Fibroblast of lung (primary cell): Measurements from ENCODE around the gene SP1. TPM values are rescaled to one million over a fixed set of nuclear protein-coding genes. Genes with fewer than 3 reads are reported as not detected.

ENCODE experiments used
- DNase-seq, 2 donors: peaks; one replicate each; pipeline versions ENCODE4 v3.0.0 to v3.0.0-alpha.2; 2010; ENCODE audit warnings: low read depth in 2 of 2
- H2AFZ ChIP-seq: 2 replicates; pipeline ENCODE4 v1.5.1; 2012; ENCODE audit warnings: low read length, control low read depth, inconsistent platforms
- H3K27ac ChIP-seq: 2 replicates; pipeline ENCODE4 v1.5.1; 2011; ENCODE audit warnings: low read length, control low read depth; ENCODE audit not compliant: insufficient read depth
- H3K27me3 ChIP-seq: 2 replicates; pipeline ENCODE4 v1.5.1; 2011; ENCODE audit warnings: mild to moderate bottlenecking, low read length; ENCODE audit not compliant: control insufficient read depth, insufficient read depth
- H3K36me3 ChIP-seq: 2 replicates; pipeline ENCODE4 v1.5.1; 2011; ENCODE audit warnings: low read length; ENCODE audit not compliant: control insufficient read depth, insufficient read depth
- H3K4me1 ChIP-seq: 2 replicates; pipeline ENCODE4 v1.5.1; 2011; ENCODE audit warnings: low read length; ENCODE audit not compliant: control insufficient read depth, insufficient read depth; ENCODE audit errors: extremely low read depth
- H3K4me2 ChIP-seq: 2 replicates; pipeline ENCODE4 v1.5.1; 2011; ENCODE audit warnings: low read length, control low read depth; ENCODE audit not compliant: insufficient read depth; ENCODE audit errors: extremely low read depth
- H3K4me3 ChIP-seq, 4 experiments: fragments of 200-600 bp in 1 of 4; sonication (generic) in 1 of 4; replicated peaks in 1 of 4; 2 replicates each; pipeline ENCODE4 v1.5.1; 2011 to 2016; ENCODE audit warnings: low read length in 4 of 4, low read depth in 3 of 4, mild to moderate bottlenecking in 3 of 4, control low read depth in 2 of 4, inconsistent platforms in 1 of 4, mixed read lengths in 1 of 4; ENCODE audit not compliant: insufficient read depth in 1 of 4; ENCODE audit errors: control extremely low read depth in 1 of 4
- H3K79me2 ChIP-seq: 2 replicates; pipeline ENCODE4 v1.5.1; 2012; ENCODE audit warnings: mild to moderate bottlenecking, low read length, inconsistent platforms; ENCODE audit not compliant: control insufficient read depth, insufficient read depth
- H3K9ac ChIP-seq: 2 replicates; pipeline ENCODE4 v1.5.1; 2011; ENCODE audit warnings: mild to moderate bottlenecking, low read length, control low read depth; ENCODE audit not compliant: insufficient read depth
- H3K9me3 ChIP-seq: 2 replicates; pipeline ENCODE4 v1.5.1; 2012; ENCODE audit warnings: low read depth, low read length; ENCODE audit not compliant: control insufficient read depth, insufficient read depth
- H4K20me1 ChIP-seq: 2 replicates; pipeline ENCODE4 v1.5.1; 2011; ENCODE audit warnings: low read length; ENCODE audit not compliant: control insufficient read depth, insufficient read depth; ENCODE audit errors: extremely low read depth
- CTCF ChIP-seq, 2 donors: IDR thresholded peaks in 1 of 2; conservative IDR thresholded peaks in 1 of 2; 1 replicate in 1 of 2; 2 replicates in 1 of 2; pipeline ENCODE4 v1.5.1; 2011 to 2012; ENCODE audit warnings: low read length in 2 of 2, control low read depth in 1 of 2, inconsistent platforms in 1 of 2, low read depth in 1 of 2, mild to moderate bottlenecking in 1 of 2
- EZH2 ChIP-seq: IDR thresholded peaks from 2 replicates; pipeline ENCODE4 v1.5.1; 2012; ENCODE audit warnings: low read length, control low read depth, mild to moderate bottlenecking; ENCODE audit errors: missing control alignments
- polyA plus RNA-seq, 2 donors: library from polyadenylated mRNA; depleted of rRNA in 1 of 2; stranded (reverse) in 1 of 2; unstranded in 1 of 2; fragments of >200 nt; gene quantifications; 2 replicates each; pipeline ENCODE4 v1.2.1, GENCODE V29; 2011 to 2012; ENCODE audit warnings: missing spikeins in 1 of 2
- total RNA-seq: library from RNA; depleted of rRNA; stranded (reverse); fragments of >200 nt; gene quantifications from 2 replicates; pipeline ENCODE4 v1.2.1, GENCODE V29; 2014

The SP1 gene
- total and polyA plus RNA-seq, 2 donors (not counting 1 experiment from before 2014, with no cell fraction given) = 35.3 to 38.9 TPM

DNA sequence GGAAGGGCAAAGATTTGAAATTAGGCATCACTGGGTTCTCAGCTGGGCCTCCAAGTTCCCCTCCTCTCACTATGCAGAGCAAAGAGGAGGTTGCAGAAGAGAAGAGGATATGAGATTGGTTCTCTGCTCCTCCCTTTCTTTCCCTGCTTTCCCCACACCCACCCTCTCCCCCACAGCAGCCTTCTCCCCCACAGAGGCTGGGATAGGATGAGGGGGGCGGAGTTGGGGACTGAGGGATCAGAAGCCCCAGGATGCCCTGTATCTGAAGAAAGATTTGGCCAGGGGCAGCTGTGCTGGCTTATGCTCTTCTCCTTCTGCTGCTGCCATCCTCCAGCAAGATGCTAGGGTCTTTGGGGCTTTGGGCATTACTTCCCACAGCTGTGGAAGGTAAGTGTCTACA, 43.6 kb downstream of the SP1 start, which contains the start of gene AMHR2:
AMHR2 (plus strand) TSS at position 259 of the 400 bp plus-strand sequence; CDS start at position 339, 80 bp downstream.
- Histone ChIP-seq H3K9me3 (no peaks in the 10 kb centered on the region), H3K4me3 (no peak within 1 kb of the TSS), H4K20me1 (no peaks in the 10 kb centered on the region), H3K4me1 (peaks cover 3% of the 10 kb centered on the region), H3K27me3 (no peaks in the 10 kb centered on the region), H3K9ac (no peak within 1 kb of the TSS), H2AFZ (no peak within 1 kb of the TSS), H3K36me3 (no peaks in the 10 kb centered on the region), H3K27ac (no peak within 1 kb of the TSS), H3K79me2 (no peaks in the 10 kb centered on the region), H3K4me2 (no peak within 1 kb of the TSS)
- TF ChIP-seq EZH2 (no peak), CTCF (conservative IDR thresholded peaks at IDR 0.05 in 1 of 2, IDR thresholded peaks at IDR 0.05 in 1 of 2; ENCODE audit: low read depth in 1 of 2, low read length in 2 of 2) (no peak)
- DNase-seq = no peak

DNA sequence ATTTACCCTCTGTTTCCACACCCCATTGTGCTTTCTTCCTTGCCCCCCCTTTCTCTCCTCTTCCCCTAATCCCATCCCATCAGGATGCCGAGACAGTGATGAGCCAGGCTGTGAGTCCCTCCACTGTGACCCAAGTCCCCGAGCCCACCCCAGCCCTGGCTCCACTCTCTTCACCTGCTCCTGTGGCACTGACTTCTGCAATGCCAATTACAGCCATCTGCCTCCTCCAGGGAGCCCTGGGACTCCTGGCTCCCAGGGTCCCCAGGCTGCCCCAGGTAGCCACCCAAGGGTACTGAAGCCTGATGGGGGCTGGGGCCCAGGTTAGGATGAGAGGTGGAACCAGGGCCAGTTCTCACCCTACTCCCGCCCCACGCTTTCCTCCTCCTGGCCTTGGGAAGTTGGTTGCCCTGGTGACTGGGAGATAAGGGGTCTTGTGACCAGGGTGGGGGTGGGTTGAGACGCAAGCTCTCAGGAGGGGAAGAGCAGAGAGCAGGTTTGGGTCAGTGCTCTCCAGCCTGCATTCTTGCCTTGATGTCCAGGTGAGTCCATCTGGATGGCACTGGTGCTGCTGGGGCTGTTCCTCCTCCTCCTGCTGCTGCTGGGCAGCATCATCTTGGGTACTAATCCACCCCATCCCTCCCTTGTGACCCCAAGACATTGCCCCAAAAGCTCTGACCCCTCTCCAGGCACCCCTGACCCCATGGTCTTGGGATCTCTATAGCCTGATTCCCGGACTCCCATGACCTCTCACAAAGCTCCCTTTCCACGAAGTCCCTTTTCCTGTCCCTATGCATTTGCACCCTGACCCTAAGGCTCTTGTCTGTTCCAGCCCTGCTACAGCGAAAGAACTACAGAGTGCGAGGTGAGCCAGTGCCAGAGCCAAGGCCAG, 44.9 kb downstream of the SP1 start:
- H3K79me2 ChIP-seq = no peaks in the 10 kb centered on the region

DNA sequence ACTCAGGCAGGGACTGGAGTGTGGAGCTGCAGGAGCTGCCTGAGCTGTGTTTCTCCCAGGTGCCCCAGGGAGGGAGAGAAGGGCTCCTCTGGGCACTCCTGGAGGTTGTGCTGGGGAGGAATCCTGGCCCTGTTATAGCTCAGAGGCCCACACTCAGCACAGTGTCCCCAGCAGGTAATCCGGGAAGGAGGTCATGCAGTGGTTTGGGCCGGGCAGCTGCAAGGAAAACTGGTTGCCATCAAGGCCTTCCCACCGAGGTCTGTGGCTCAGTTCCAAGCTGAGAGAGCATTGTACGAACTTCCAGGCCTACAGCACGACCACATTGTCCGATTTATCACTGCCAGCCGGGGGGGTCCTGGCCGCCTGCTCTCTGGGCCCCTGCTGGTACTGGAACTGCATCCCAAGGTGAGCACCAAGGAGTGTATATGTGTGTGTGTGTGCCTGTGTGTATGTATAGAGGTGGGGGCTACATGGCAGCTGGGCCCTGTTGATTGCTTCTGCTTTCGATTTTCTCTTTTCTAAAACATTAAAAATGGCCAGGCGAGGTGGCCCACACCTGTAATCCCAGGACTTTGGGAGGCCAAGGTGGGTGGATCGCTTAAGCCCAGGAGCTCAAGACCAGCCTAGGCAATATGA, 45.7 kb downstream of the SP1 start:
- no peak overlapping the region for H2AFZ ChIP-seq
- H3K4me3 ChIP-seq = no peak overlapping the region
- no peaks in the 10 kb centered on the region for H3K27me3 ChIP-seq
- H3K4me1 ChIP-seq = peaks cover 4% of the 10 kb centered on the region
- no peak overlapping the region for H3K9ac ChIP-seq
- H3K36me3 ChIP-seq = no peaks in the 10 kb centered on the region
- H3K79me2 ChIP-seq = no peaks in the 10 kb centered on the region
- no peaks in the 10 kb centered on the region for H4K20me1 ChIP-seq
- no peak for TF ChIP-seq CTCF (conservative IDR thresholded peaks at IDR 0.05 in 1 of 2, IDR thresholded peaks at IDR 0.05 in 1 of 2; ENCODE audit: low read depth in 1 of 2, low read length in 2 of 2)
- TF ChIP-seq EZH2 = no peak
- H3K4me2 ChIP-seq = no peak overlapping the region
- no peak for DNase-seq
- H3K27ac ChIP-seq = no peak overlapping the region
- H3K9me3 ChIP-seq = no peaks in the 10 kb centered on the region

More for the DNA sequence above, 44.9 kb downstream of the SP1 start:
- DNase-seq = no peak
- Histone ChIP-seq H3K4me2 (no peak overlapping the region), H3K27ac (no peak overlapping the region), H3K27me3 (no peaks in the 10 kb centered on the region), H3K36me3 (no peaks in the 10 kb centered on the region), H3K9me3 (no peaks in the 10 kb centered on the region), H3K4me3 (no peak overlapping the region), H4K20me1 (no peaks in the 10 kb centered on the region), H3K9ac (no peak overlapping the region), H3K4me1 (peaks cover 4% of the 10 kb centered on the region), H2AFZ (no peak overlapping the region)
- TF ChIP-seq EZH2 = no peak
